ENCODE measurements around the gene ACIN1. TPM values are rescaled to one million over a fixed set of nuclear protein-coding genes. Genes with fewer than 3 reads are reported as not detected.

The ACIN1 gene
- total and polyA plus RNA-seq, 2 of the 13 experiments (the other 11 are each of a cell fraction or from before 2014, with no cell fraction given) = 165 to 183 TPM

DNA sequence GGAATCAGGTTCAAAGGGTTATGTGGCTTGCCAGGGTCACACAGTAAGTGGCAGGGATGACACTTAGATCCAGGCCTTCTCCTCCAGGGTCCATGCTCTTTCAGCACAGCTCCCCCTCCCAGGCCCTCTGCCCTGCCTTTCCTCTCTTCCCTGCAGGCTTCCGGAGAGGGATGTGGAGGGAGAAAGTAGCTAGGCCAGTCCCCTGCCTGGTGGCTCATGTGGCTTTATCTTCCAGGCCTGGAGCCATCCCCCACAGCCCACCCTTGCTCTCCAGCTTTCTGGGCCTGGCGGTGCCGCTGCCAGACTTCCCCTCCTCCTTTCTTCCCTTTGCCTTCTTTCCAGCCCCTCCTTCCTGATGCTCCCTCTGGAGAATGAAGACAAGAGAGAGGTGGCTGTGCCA, 51.2 kb downstream of the ACIN1 start (continued):
- TF ChIP-seq, protein P1, sequence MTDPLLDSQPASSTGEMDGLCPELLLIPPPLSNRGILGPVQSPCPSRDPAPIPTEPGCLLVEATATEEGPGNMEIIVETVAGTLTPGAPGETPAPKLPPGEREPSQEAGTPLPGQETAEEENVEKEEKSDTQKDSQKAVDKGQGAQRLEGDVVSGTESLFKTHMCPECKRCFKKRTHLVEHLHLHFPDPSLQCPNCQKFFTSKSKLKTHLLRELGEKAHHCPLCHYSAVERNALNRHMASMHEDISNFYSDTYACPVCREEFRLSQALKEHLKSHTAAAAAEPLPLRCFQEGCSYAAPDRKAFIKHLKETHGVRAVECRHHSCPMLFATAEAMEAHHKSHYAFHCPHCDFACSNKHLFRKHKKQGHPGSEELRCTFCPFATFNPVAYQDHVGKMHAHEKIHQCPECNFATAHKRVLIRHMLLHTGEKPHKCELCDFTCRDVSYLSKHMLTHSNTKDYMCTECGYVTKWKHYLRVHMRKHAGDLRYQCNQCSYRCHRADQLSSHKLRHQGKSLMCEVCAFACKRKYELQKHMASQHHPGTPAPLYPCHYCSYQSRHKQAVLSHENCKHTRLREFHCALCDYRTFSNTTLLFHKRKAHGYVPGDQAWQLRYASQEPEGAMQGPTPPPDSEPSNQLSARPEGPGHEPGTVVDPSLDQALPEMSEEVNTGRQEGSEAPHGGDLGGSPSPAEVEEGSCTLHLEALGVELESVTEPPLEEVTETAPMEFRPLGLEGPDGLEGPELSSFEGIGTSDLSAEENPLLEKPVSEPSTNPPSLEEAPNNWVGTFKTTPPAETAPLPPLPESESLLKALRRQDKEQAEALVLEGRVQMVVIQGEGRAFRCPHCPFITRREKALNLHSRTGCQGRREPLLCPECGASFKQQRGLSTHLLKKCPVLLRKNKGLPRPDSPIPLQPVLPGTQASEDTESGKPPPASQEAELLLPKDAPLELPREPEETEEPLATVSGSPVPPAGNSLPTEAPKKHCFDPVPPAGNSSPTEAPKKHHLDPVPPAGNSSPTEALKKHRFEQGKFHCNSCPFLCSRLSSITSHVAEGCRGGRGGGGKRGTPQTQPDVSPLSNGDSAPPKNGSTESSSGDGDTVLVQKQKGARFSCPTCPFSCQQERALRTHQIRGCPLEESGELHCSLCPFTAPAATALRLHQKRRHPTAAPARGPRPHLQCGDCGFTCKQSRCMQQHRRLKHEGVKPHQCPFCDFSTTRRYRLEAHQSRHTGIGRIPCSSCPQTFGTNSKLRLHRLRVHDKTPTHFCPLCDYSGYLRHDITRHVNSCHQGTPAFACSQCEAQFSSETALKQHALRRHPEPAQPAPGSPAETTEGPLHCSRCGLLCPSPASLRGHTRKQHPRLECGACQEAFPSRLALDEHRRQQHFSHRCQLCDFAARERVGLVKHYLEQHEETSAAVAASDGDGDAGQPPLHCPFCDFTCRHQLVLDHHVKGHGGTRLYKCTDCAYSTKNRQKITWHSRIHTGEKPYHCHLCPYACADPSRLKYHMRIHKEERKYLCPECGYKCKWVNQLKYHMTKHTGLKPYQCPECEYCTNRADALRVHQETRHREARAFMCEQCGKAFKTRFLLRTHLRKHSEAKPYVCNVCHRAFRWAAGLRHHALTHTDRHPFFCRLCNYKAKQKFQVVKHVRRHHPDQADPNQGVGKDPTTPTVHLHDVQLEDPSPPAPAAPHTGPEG (CRISPR knock-in tag; IDR thresholded peaks at IDR 0.05) = no peak
- no peak for TF ChIP-seq TMF1 (CRISPR knock-in tag; IDR thresholded peaks at IDR 0.05; ENCODE audit: low read depth)
- TF ChIP-seq ZFX (CRISPR knock-in tag; IDR thresholded peaks at IDR 0.05; ENCODE audit: low read depth) = no peak
- TF ChIP-seq THAP11 (CRISPR knock-in tag; IDR thresholded peaks at IDR 0.05) = no peak
- TF ChIP-seq HOXA7 (CRISPR knock-in tag; IDR thresholded peaks at IDR 0.05) = no peak
- TF ChIP-seq SMAD1 (CRISPR knock-in tag; IDR thresholded peaks at IDR 0.05; ENCODE audit: borderline replicate concordance, low read depth) = no peak
- TF ChIP-seq ZNF496 (CRISPR knock-in tag; IDR thresholded peaks at IDR 0.05; ENCODE audit: insufficient replicate concordance) = no peak
- TF ChIP-seq FOXO1 (CRISPR knock-in tag; IDR thresholded peaks at IDR 0.05) = no peak
- TF ChIP-seq WIZ (CRISPR knock-in tag; IDR thresholded peaks at IDR 0.05) = no peak
- no peak for TF ChIP-seq NFYC (CRISPR knock-in tag; IDR thresholded peaks at IDR 0.05)
- TF ChIP-seq ZNF572 (CRISPR knock-in tag; IDR thresholded peaks at IDR 0.05) = no peak
- TF ChIP-seq, protein P2, sequence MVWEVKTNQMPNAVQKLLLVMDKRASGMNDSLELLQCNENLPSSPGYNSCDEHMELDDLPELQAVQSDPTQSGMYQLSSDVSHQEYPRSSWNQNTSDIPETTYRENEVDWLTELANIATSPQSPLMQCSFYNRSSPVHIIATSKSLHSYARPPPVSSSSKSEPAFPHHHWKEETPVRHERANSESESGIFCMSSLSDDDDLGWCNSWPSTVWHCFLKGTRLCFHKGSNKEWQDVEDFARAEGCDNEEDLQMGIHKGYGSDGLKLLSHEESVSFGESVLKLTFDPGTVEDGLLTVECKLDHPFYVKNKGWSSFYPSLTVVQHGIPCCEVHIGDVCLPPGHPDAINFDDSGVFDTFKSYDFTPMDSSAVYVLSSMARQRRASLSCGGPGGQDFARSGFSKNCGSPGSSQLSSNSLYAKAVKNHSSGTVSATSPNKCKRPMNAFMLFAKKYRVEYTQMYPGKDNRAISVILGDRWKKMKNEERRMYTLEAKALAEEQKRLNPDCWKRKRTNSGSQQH (CRISPR knock-in tag; IDR thresholded peaks at IDR 0.05; ENCODE audit: low read depth) = no peak
- 0 out of 2 replicates have a peak, but pooled peaks have one; percentile 34 for TF ChIP-seq ZNF891 (CRISPR knock-in tag; IDR thresholded peaks at IDR 0.05)
- TF ChIP-seq, protein P3, sequence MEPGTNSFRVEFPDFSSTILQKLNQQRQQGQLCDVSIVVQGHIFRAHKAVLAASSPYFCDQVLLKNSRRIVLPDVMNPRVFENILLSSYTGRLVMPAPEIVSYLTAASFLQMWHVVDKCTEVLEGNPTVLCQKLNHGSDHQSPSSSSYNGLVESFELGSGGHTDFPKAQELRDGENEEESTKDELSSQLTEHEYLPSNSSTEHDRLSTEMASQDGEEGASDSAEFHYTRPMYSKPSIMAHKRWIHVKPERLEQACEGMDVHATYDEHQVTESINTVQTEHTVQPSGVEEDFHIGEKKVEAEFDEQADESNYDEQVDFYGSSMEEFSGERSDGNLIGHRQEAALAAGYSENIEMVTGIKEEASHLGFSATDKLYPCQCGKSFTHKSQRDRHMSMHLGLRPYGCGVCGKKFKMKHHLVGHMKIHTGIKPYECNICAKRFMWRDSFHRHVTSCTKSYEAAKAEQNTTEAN (CRISPR knock-in tag; conservative IDR thresholded peaks at IDR 0.05) = no peak
- TF ChIP-seq, protein P4, sequence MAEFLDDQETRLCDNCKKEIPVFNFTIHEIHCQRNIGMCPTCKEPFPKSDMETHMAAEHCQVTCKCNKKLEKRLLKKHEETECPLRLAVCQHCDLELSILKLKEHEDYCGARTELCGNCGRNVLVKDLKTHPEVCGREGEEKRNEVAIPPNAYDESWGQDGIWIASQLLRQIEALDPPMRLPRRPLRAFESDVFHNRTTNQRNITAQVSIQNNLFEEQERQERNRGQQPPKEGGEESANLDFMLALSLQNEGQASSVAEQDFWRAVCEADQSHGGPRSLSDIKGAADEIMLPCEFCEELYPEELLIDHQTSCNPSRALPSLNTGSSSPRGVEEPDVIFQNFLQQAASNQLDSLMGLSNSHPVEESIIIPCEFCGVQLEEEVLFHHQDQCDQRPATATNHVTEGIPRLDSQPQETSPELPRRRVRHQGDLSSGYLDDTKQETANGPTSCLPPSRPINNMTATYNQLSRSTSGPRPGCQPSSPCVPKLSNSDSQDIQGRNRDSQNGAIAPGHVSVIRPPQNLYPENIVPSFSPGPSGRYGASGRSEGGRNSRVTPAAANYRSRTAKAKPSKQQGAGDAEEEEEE (CRISPR knock-in tag; IDR thresholded peaks at IDR 0.05; ENCODE audit: borderline replicate concordance) = 0 out of 2 replicates have a peak, but pooled peaks have one; percentile 21
- no peak for TF ChIP-seq ZMYM2 (CRISPR knock-in tag; IDR thresholded peaks at IDR 0.05)
- no peak for TF ChIP-seq MAZ (IDR thresholded peaks at IDR 0.05; ENCODE audit: borderline replicate concordance, low read depth, low read length)
- TF ChIP-seq MAZ (CRISPR knock-in tag; IDR thresholded peaks at IDR 0.05; ENCODE audit: low read depth) = no peak
- no peak for TF ChIP-seq YY1 (IDR thresholded peaks at IDR 0.05; ENCODE audit: insufficient read depth, insufficient replicate concordance, low read depth, low read length)
- no peak for TF ChIP-seq ZMAT3 (CRISPR knock-in tag; conservative IDR thresholded peaks at IDR 0.05)
- TF ChIP-seq KLF16 (CRISPR knock-in tag; IDR thresholded peaks at IDR 0.05) = no peak
- no peak for TF ChIP-seq GTF2F1 (IDR thresholded peaks at IDR 0.05; ENCODE audit: low read length)

All from HepG2 (cell line).